Measurements from ENCODE around the gene TMEM120A.
"Not testable (repeated sequence)": the region's sequence is repeated elsewhere in the genome, so short reads cannot be mapped to it uniquely, and the experiment has no call there.

Gene TMEM120A

GRCh38 chr7:75994388-75995051 is at the start of gene TMEM120A:
Gene TMEM120A, minus strand, starts transcription at chr7:75994595. Its CDS starts 25 bp downstream, at chr7:75994570.
- peak; percentile 97 for DNase-seq

- no peak for DNase-seq
These were observed 45.7 kb upstream of the TMEM120A start for GRCh38 chr7:76040126-76040525.

- DNase-seq, result no peak
These were observed 42.9 kb upstream of the TMEM120A start for GRCh38 chr7:76037310-76037709.

- no peak for DNase-seq
These were observed 37.6 kb upstream of the TMEM120A start for GRCh38 chr7:76031964-76032363.

GRCh38 chr7:76029682-76030081 is 35.3 kb upstream of the TMEM120A start:
- DNase-seq, result not testable (repeated sequence)

GRCh38 chr7:76023002-76023401 is 28.6 kb upstream of the TMEM120A start:
- DNase-seq, result no peak

- no peak for DNase-seq
These were observed 27.8 kb upstream of the TMEM120A start for GRCh38 chr7:76022026-76022780.

- peak; percentile 63 for DNase-seq
These were observed 25.8 kb upstream of the TMEM120A start for GRCh38 chr7:76020031-76020714.

- not testable (repeated sequence) for DNase-seq
These were observed 24.1 kb upstream of the TMEM120A start for GRCh38 chr7:76018520-76018919.

GRCh38 chr7:76016191-76016947 is 22.0 kb upstream of the TMEM120A start:
- no peak for DNase-seq

GRCh38 chr7:76011442-76011861 is 17.1 kb upstream of the TMEM120A start:
- DNase-seq, result no peak

- no peak for DNase-seq
These were observed 15.5 kb upstream of the TMEM120A start for GRCh38 chr7:76009672-76010600.

- DNase-seq, result no peak
These were observed 13.8 kb upstream of the TMEM120A start for GRCh38 chr7:76008156-76008687.

- not testable (repeated sequence) for DNase-seq
These were observed 10.6 kb upstream of the TMEM120A start for GRCh38 chr7:76005004-76005403.

- DNase-seq, result no peak
These were observed 9.0 kb upstream of the TMEM120A start for GRCh38 chr7:76003351-76003750.

GRCh38 chr7:76002822-76003221 is 8.4 kb upstream of the TMEM120A start:
- no peak for DNase-seq

GRCh38 chr7:76002139-76002538 is 7.7 kb upstream of the TMEM120A start:
- no peak for DNase-seq

GRCh38 chr7:76000566-76000965 is 6.2 kb upstream of the TMEM120A start:
- no peak for DNase-seq

- no peak for DNase-seq
These were observed 3.6 kb upstream of the TMEM120A start for GRCh38 chr7:75998038-75998437.

GRCh38 chr7:75996476-75996875 is 2.1 kb upstream of the TMEM120A start:
- DNase-seq, result no peak

- no peak for DNase-seq
These were observed 1.6 kb upstream of the TMEM120A start for GRCh38 chr7:75995996-75996395.

- DNase-seq, result no peak
These were observed 667 bp upstream of the TMEM120A start for GRCh38 chr7:75995052-75995471.

Measured in 8988T (cell line).